ENCODE data around the gene PHOX2B. TPM values are rescaled to one million over a fixed set of nuclear protein-coding genes. Genes with fewer than 3 reads are reported as not detected.

The PHOX2B gene
- total RNA-seq, 1 experiment from 2014 or later, result 0.09 TPM

GRCh38 chr4:41795796-41796385 is 47.4 kb upstream of the PHOX2B start:
- Histone ChIP-seq H3K36me3 (ENCODE audit: insufficient read depth, low read length, poor library complexity, severe bottlenecking) (no peaks in the 10 kb centered on the region), H3K27me3 (replicated peaks; ENCODE audit: insufficient read depth, low read depth, low read length, poor library complexity) (peaks cover 9% of the 10 kb centered on the region), H3K4me1 (ENCODE audit: insufficient read depth, low read length, poor library complexity, severe bottlenecking) (peaks cover 3% of the 10 kb centered on the region), H3K4me3 (ENCODE audit: low read depth, low read length, poor library complexity, severe bottlenecking) (no peak overlapping the region), H3K27ac (ENCODE audit: low read depth, low read length, poor library complexity, severe bottlenecking) (no peak overlapping the region), H3K9me3 (ENCODE audit: low read depth, low read length, poor library complexity, severe bottlenecking) (no peaks in the 10 kb centered on the region)
- POLR2A ChIA-PET (ENCODE audit: low non-redundant PET), result no interaction called here
- no peak for DNase-seq (ENCODE audit: low spot score)
- no TSS peak for BruUV-seq (replicated peaks)
- CTCF ChIA-PET, result no interaction called here
- intact Hi-C loops (cut with micrococcal nuclease; ENCODE audit: unreplicated experiment), result no loop called here
- no peak for TF ChIP-seq EZH2 (IDR thresholded peaks at IDR 0.05; ENCODE audit: borderline replicate concordance, low read depth, low read length, poor library complexity, severe bottlenecking)
- TF ChIP-seq CTCF (conservative IDR thresholded peaks at IDR 0.05; ENCODE audit: low read depth, low read length), result no peak

GRCh38 chr4:41792166-41792565 is 43.6 kb upstream of the PHOX2B start:
- TF ChIP-seq CTCF (conservative IDR thresholded peaks at IDR 0.05; ENCODE audit: low read depth, low read length), result no peak
- TF ChIP-seq EZH2 (IDR thresholded peaks at IDR 0.05; ENCODE audit: borderline replicate concordance, low read depth, low read length, poor library complexity, severe bottlenecking), result no peak
- no TSS peak for BruUV-seq (replicated peaks)

GRCh38 chr4:41791557-41791956 is 43.0 kb upstream of the PHOX2B start:
- Histone ChIP-seq H3K9me3 (ENCODE audit: low read depth, low read length, poor library complexity, severe bottlenecking) (no peaks in the 10 kb centered on the region), H3K27ac (ENCODE audit: low read depth, low read length, poor library complexity, severe bottlenecking) (no peak overlapping the region), H3K36me3 (ENCODE audit: insufficient read depth, low read length, poor library complexity, severe bottlenecking) (no peaks in the 10 kb centered on the region), H3K27me3 (replicated peaks; ENCODE audit: insufficient read depth, low read depth, low read length, poor library complexity) (peaks cover 29% of the 10 kb centered on the region), H3K4me1 (ENCODE audit: insufficient read depth, low read length, poor library complexity, severe bottlenecking) (peaks cover under 1% of the 10 kb centered on the region), H3K4me3 (ENCODE audit: low read depth, low read length, poor library complexity, severe bottlenecking) (no peak overlapping the region)
- BruUV-seq (replicated peaks), result no TSS peak
- no peak for DNase-seq (ENCODE audit: low spot score)
- ChIA-PET POLR2A (ENCODE audit: low non-redundant PET) (no interaction called here), CTCF (no interaction called here)
- no peak for TF ChIP-seq EZH2 (IDR thresholded peaks at IDR 0.05; ENCODE audit: borderline replicate concordance, low read depth, low read length, poor library complexity, severe bottlenecking)
- peak; percentile 20; the same call in 1 of the 2 replicates for TF ChIP-seq CTCF (conservative IDR thresholded peaks at IDR 0.05; ENCODE audit: low read depth, low read length)
- intact Hi-C loops (cut with micrococcal nuclease; ENCODE audit: unreplicated experiment), result no loop called here

More at GRCh38 chr4:41792166-41792565, 43.6 kb upstream of the PHOX2B start:
- ChIA-PET CTCF (no interaction called here), POLR2A (ENCODE audit: low non-redundant PET) (no interaction called here)
- DNase-seq (ENCODE audit: low spot score), result no peak
- H3K4me3 ChIP-seq (ENCODE audit: low read depth, low read length, poor library complexity, severe bottlenecking), result no peak overlapping the region
- H3K27ac ChIP-seq (ENCODE audit: low read depth, low read length, poor library complexity, severe bottlenecking), result no peak overlapping the region
- no peaks in the 10 kb centered on the region for H3K36me3 ChIP-seq (ENCODE audit: insufficient read depth, low read length, poor library complexity, severe bottlenecking)
- intact Hi-C loops (cut with micrococcal nuclease; ENCODE audit: unreplicated experiment), result no loop called here
- H3K27me3 ChIP-seq (replicated peaks; ENCODE audit: insufficient read depth, low read depth, low read length, poor library complexity), result peaks cover 23% of the 10 kb centered on the region
- H3K9me3 ChIP-seq (ENCODE audit: low read depth, low read length, poor library complexity, severe bottlenecking), result no peaks in the 10 kb centered on the region
- peaks cover 3% of the 10 kb centered on the region for H3K4me1 ChIP-seq (ENCODE audit: insufficient read depth, low read length, poor library complexity, severe bottlenecking)

All from A673 (cell line).